ENCODE measurements around the gene MICAL2.

GRCh38 chr11:12127206-12127898 is 17.0 kb downstream of the MICAL2 start:
- TF ChIP-seq, protein P1, sequence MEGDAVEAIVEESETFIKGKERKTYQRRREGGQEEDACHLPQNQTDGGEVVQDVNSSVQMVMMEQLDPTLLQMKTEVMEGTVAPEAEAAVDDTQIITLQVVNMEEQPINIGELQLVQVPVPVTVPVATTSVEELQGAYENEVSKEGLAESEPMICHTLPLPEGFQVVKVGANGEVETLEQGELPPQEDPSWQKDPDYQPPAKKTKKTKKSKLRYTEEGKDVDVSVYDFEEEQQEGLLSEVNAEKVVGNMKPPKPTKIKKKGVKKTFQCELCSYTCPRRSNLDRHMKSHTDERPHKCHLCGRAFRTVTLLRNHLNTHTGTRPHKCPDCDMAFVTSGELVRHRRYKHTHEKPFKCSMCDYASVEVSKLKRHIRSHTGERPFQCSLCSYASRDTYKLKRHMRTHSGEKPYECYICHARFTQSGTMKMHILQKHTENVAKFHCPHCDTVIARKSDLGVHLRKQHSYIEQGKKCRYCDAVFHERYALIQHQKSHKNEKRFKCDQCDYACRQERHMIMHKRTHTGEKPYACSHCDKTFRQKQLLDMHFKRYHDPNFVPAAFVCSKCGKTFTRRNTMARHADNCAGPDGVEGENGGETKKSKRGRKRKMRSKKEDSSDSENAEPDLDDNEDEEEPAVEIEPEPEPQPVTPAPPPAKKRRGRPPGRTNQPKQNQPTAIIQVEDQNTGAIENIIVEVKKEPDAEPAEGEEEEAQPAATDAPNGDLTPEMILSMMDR (conservative IDR thresholded peaks at IDR 0.05; ENCODE audit: low read depth, low read length): no peak
- no peak for TF ChIP-seq EZH2 (IDR thresholded peaks at IDR 0.05; ENCODE audit: low read length, unreplicated experiment)
- no peak for TF ChIP-seq EZH2phosphoT487 (IDR thresholded peaks at IDR 0.05; ENCODE audit: borderline replicate concordance, low read length)

Measured in PC-3 (cell line).